Hypothalamus (tissue), 51 donors: ENCODE results near the gene ULK4.
A peak's percentile ranks its signal among the peaks of the same experiment; 100 is the strongest.
"Not testable (repeated sequence)": the region's sequence is repeated elsewhere in the genome, so short reads cannot be mapped to it uniquely, and the experiment has no call there.

Experiments used
- DNase-seq, 51 donors: peaks; one replicate each; lab custom pipeline; 2025; lab: John Stamatoyannopoulos, UW

Gene ULK4

GRCh38 chr3:41960826-41961750, 815 bp downstream of the ULK4 start:
- DNase-seq, result peak in 29 of 51 donors; percentile 3 to 54 (median 33)

DNA sequence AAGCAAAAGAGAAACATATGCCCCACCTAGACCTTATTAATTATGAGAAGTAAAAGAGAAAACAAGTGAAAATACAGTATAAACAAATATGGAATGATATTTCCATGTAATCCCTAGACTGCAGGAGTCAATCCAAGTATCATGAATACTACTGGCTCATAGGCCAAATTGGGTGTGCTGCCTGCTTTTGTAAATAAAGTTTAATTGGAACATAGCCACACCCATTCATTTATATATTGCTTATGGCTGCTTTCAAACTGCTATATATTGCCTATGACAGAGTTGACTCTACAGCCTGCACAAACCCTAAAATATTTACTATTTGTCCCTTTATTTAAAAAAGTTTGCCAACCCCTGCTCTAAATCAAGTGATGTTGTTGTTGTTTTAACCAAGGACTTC, 5.3 kb downstream of the ULK4 start:
- no peak for DNase-seq

DNA sequence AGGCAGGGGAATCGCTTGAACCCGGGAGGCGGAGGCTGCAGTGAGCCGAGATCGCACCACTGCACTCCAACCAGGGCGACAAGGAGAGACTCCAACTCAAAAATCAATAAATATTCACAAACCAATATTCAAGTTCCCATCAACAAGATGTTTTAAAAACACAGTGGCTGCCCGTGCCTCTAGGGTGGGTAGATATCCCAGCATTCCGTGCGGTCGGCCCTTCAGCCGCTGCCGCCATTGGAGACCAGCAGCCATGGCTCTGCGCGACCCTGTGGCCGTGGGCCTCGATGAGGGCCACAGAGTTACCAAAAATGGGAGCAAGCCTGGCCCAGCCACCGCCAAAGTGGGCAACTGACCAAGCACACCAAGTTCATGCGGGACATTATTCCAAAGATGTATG, 6.7 kb downstream of the ULK4 start:
- no peak for DNase-seq

DNA sequence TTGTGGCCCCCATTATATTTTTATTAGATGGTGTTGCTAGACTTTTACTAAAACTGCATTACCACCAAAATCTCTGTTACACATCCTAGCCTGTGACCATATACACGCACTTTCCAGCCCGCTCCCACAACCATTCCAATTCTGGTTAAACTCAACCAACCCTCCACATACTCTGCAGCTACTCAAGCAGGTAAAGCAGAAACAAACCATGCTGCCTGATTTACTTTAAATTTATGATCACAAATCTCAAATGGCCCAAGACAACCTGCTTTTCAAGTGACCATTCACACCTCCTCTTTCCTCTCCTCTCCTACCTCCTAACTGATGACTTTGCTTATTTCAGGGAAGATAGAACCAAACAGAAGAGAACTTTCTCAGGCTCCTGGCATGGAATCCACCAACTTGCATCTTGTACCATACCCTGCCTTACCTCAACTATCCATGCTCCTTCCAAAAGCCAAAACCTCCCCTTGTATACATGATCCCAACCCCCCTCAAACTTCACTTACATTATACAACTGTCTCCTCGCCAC, 18.5 kb downstream of the ULK4 start:
- no peak for DNase-seq

- DNase-seq, result no peak
Measured at GRCh38 chr3:41940393-41940792, 21.5 kb downstream of the ULK4 start.

DNA sequence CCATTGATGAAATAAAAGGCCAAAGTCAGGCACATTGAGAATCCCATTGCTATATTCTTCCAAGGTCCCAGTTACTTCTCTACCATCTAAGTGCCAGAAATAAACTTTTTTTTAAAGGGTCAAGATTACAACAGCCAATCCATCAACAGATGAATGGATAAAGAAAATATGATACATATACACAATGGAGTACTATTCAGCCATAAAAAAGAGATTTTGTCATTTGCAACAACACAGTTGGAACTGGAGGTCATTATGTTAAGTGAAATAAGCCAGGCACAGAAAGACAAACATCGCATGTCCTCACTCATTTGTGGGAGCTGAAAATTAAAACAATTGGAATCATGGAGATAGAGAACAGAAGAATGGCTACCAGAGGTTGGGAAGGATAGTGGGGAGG, 25.5 kb downstream of the ULK4 start:
- no peak for DNase-seq

DNA sequence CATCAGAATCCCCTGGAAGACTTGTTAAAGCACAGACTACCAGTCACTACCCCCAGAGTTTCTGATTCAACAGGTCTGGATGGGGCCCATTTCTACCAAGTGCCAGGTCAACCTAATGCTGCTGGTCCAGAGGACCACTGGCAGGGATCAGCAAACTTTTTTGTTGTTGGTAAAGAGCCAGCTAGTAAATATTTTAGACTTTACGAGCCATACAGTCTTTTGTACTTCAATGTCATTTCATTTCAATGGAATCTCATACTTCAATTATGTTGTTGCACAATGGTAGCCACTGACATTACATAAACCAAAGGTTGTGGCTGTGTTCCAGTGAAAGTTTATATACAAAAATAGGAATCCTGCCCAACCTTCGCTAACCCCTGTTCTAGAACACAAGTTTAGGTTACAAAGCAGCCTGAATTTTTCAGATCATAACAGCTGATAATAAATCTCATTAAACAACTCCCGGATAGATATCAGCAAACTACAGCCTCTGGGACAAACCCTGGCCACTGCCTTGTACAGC, 28.7 kb downstream of the ULK4 start:
- no peak for DNase-seq

DNA sequence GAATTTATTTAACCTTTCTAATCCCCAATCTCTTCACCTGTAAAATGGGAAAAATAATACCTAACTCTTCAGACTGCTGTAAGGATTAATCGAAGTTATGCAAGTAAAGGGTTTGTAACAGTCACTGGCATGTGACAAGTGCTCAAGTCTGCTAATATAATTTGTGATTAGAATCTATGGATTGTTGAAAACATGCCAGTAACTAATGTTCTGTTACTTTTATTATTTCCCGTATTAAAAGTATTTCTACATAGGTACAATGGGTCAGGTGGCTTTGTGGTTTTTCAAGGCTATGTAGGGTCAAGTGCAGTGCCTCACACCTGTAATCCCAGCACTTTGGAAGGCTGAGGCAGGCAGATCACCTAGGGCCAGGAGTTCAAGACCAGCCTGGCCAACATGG, 29.4 kb downstream of the ULK4 start:
- no peak for DNase-seq

GRCh38 chr3:41920406-41920965, 41.4 kb downstream of the ULK4 start:
- no peak for DNase-seq

DNA sequence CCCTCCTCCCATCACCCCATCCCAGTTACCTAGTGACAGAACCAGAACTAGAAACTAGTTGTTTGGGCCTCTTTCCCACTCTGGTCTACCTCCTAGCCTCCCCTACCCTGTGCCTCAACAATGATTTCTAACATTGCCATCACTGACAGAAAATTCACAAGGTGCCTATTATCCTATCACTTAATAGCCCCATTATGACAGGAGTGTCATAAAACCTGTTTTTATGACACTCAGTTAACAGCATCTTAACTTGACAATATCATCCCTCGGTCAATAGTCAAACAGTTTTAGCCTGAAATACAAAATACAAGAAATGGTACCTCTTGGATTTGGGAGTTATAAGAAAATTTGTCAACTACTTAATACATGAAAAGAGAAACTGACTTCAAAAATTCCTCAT, 46.5 kb downstream of the ULK4 start:
- DNase-seq, result no peak

DNA sequence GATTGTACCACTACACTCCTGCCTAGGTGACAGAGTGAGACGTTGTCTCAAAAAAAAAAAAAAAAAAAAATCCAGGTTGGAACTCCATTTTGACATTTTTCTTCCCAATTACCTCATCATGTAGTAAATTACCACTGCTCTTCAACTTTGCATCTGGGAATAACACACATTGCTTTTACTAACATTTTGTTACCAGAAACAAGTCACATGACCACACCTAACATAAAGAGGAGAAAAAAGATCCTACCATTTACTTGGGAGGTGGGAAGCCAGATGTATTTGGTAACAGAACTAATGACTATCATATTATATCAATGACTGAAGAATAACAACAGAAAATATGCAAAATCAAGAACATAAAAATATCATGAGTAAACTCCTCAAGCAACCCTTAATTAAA, 49.6 kb downstream of the ULK4 start:
- DNase-seq, result no peak

DNA sequence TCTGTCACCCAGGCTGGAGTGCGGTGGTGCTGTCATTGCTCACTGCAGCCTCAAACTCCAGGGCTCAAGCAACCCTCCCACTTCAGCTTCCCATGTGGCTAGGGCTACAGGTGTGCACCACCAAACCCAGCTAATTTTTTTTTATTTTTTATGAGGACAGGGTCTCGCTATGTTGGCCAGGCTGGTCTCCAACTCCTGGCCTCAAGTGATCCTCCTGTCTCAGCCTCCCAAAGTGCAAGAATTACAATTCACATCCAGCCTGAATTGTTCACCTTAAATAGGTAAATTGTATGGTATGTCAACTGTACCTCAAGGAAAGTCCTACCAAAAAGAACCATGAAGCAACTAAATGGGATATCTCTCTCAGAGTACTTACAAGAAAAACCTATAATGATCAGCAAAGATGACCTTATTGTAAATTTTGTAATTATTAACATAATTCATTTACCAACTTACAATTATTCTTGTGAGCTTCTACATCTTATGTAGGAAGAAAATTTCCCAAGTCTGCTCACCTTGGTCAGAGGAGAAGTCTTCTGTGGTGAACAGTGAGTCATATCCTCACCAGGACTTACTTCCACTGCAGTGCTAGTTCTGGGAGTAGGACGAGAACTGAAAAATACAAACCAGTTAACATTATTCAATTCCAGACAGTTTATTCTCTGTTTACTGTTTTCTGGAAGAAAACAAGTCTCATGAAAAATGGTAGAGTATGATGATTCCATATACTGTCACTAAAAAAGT, 54.4 kb downstream of the ULK4 start:
- no peak for DNase-seq

DNA sequence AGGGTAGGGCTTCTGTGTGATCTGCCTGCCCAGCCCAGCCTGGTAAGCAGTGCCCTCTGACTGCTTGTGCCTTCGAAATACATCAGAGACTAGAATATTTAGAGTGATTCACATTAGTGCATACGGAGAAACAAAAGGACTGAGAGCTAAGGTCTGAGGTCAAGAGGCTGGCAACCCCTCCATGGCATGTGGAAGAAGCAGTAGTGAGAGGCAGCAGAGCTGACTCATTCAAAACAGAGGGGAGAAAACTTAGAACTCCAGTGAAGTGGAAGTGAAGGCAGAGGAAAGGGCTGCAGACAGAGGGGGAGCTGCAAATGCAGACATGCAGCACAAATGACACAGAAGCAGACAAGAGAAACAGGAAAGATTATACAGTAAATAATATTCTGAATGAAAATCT, 61.6 kb downstream of the ULK4 start:
- peak in 7 of 51 donors; percentile 1 to 33 (median 7) for DNase-seq

DNA sequence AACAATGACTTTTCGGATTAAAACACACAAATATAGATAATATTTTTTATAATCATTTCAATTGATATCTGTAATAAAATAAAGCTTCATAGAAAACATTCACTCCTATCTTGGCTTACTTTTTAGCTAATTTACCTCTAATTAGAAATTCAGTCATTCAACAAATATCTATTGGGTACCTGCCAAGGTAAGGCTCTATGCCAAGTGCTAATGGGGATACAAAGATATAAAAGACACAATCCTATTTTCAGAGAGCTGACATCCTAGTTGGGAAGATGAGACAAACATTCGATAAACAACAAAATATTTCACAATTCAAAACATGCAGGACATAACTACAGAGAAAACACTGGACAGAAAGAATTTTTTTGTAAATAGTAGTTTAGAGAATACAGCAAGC, 63.3 kb downstream of the ULK4 start:
- DNase-seq, result no peak

GRCh38 chr3:41893977-41894376, 67.9 kb downstream of the ULK4 start:
- DNase-seq, result peak in 4 of 51 donors; percentile 1 to 42 (median 8)

GRCh38 chr3:41888368-41889076, 73.4 kb downstream of the ULK4 start:
- DNase-seq, result no peak

- DNase-seq, result no peak
Measured at GRCh38 chr3:41882956-41883355, 78.9 kb downstream of the ULK4 start.

GRCh38 chr3:41881233-41881821, 80.6 kb downstream of the ULK4 start:
- peak in 3 of 51 donors; percentile 7 to 25 (median 13) for DNase-seq

GRCh38 chr3:41880387-41880786, 81.5 kb downstream of the ULK4 start:
- DNase-seq, result no peak

- DNase-seq, result not testable (repeated sequence)
Measured at GRCh38 chr3:41877741-41878140, 84.2 kb downstream of the ULK4 start.
